Esophagus muscularis mucosa (tissue), 3 donors: ENCODE data around the gene FOXN3.

ENCODE experiments used
- POLR2AphosphoS5 ChIP-seq, 2 donors: sonication (generic); formaldehyde crosslinking; IDR thresholded peaks; one replicate each; pipeline ENCODE4 v1.6.1; 2017; ENCODE audit warnings: antibody characterized with exemption in 2 of 2
- TF ChIP-seq, protein P1 (sequence below), 3 experiments: fragments of 200-600 bp in 2 of 3; fragments of 450-650 bp in 1 of 3; sonication (generic) in 2 of 3; IDR thresholded peaks; one replicate each; pipeline ENCODE4 v1.5.1; 2017 to 2019; ENCODE audit warnings: antibody characterized with exemption in 3 of 3, mild to moderate bottlenecking in 2 of 3, moderate library complexity in 1 of 3

GRCh38 chr14:89194376-89194775 lies 222.7 kb downstream of the FOXN3 start:
- no peak for TF ChIP-seq POLR2AphosphoS5 (IDR thresholded peaks at IDR 0.05)
- TF ChIP-seq, protein P1, sequence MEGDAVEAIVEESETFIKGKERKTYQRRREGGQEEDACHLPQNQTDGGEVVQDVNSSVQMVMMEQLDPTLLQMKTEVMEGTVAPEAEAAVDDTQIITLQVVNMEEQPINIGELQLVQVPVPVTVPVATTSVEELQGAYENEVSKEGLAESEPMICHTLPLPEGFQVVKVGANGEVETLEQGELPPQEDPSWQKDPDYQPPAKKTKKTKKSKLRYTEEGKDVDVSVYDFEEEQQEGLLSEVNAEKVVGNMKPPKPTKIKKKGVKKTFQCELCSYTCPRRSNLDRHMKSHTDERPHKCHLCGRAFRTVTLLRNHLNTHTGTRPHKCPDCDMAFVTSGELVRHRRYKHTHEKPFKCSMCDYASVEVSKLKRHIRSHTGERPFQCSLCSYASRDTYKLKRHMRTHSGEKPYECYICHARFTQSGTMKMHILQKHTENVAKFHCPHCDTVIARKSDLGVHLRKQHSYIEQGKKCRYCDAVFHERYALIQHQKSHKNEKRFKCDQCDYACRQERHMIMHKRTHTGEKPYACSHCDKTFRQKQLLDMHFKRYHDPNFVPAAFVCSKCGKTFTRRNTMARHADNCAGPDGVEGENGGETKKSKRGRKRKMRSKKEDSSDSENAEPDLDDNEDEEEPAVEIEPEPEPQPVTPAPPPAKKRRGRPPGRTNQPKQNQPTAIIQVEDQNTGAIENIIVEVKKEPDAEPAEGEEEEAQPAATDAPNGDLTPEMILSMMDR (IDR thresholded peaks at IDR 0.05), result no peak
